GM21423 (cell line): Measurements from ENCODE around the gene ADAP1.
"Not testable (repeated sequence)": the region's sequence is repeated elsewhere in the genome, so short reads cannot be mapped to it uniquely, and the experiment has no call there.

Source experiments
- ATAC-seq: cut with Tn5 transposase; IDR thresholded peaks from one replicate; pipeline ENCODE4 v1.9.1; 2021; ENCODE audit warnings: mild to moderate bottlenecking, moderate library complexity; ENCODE audit not compliant: unreplicated experiment

The ADAP1 gene

GRCh38 chr7:924541-925231 lies 29.8 kb downstream of the ADAP1 start:
- peak; percentile 46 for ATAC-seq

GRCh38 chr7:924042-924441 lies 30.4 kb downstream of the ADAP1 start:
- ATAC-seq = not testable (repeated sequence)

- peak; percentile 70 for ATAC-seq
Observed at GRCh38 chr7:923108-924041, 31.1 kb downstream of the ADAP1 start.

- ATAC-seq = peak; percentile 3
Observed at GRCh38 chr7:922334-923107, 32.0 kb downstream of the ADAP1 start.

- no peak for ATAC-seq
Observed at GRCh38 chr7:921581-922333, 32.7 kb downstream of the ADAP1 start.

- ATAC-seq = no peak
Observed at GRCh38 chr7:921071-921461, 33.4 kb downstream of the ADAP1 start.

GRCh38 chr7:920351-921070 lies 34.0 kb downstream of the ADAP1 start:
- no peak for ATAC-seq

- ATAC-seq = no peak
Observed at GRCh38 chr7:919924-920341, 34.5 kb downstream of the ADAP1 start.

- ATAC-seq = no peak
Observed at GRCh38 chr7:919114-919442, 35.4 kb downstream of the ADAP1 start.

GRCh38 chr7:918441-919113 lies 35.9 kb downstream of the ADAP1 start:
- ATAC-seq = no peak

GRCh38 chr7:918118-918425 lies 36.4 kb downstream of the ADAP1 start:
- ATAC-seq = no peak

- no peak for ATAC-seq
Observed at GRCh38 chr7:917255-918117, 37.0 kb downstream of the ADAP1 start.

- ATAC-seq = no peak
Observed at GRCh38 chr7:916291-916941, 38.1 kb downstream of the ADAP1 start.

- ATAC-seq = no peak
Observed at GRCh38 chr7:915291-916218, 38.9 kb downstream of the ADAP1 start.

GRCh38 chr7:914521-915194 lies 39.8 kb downstream of the ADAP1 start:
- ATAC-seq = no peak

- ATAC-seq = no peak
Observed at GRCh38 chr7:913736-914520, 40.6 kb downstream of the ADAP1 start.
